ENCODE measurements around the gene ACSL5. TPM values are rescaled to one million over a fixed set of nuclear protein-coding genes. Genes with fewer than 3 reads are reported as not detected.
A peak's percentile ranks its signal among the peaks of the same experiment; 100 is the strongest.

ACSL5 gene
- total RNA-seq, 1 donor from 2014 or later, result 0.64 TPM

DNA sequence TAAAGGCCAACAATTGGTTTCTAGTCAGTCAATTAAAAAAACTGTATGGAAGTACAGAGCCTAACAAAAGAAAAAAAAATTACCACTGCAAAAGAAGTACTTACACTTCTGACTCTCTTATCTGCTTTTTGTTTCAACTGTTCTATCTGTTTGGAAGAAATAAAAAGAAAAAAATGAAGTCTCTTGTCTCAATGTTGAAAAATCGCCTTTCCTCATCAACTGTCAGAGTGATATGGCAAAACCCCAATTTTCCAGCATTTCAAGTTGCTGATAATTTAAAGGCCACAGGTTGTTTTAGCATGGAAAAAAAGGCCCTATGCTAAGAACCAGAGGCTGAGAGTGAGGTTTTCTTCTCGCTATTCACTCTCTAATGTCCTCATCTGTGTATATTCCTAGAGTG, 59.2 kb downstream of the ACSL5 start:
- H3K4me3 Mint-ChIP-seq (ENCODE audit: unreplicated experiment), result no peak overlapping the region
- peaks cover 7% of the 10 kb centered on the region for H3K4me1 Mint-ChIP-seq (ENCODE audit: unreplicated experiment)
- DNase-seq (ENCODE audit: low spot score), result no peak
- no peak overlapping the region for H3K27ac Mint-ChIP-seq (ENCODE audit: unreplicated experiment)
- H3K27me3 Mint-ChIP-seq (ENCODE audit: unreplicated experiment), result no peaks in the 10 kb centered on the region
- TF ChIP-seq, protein P1, sequence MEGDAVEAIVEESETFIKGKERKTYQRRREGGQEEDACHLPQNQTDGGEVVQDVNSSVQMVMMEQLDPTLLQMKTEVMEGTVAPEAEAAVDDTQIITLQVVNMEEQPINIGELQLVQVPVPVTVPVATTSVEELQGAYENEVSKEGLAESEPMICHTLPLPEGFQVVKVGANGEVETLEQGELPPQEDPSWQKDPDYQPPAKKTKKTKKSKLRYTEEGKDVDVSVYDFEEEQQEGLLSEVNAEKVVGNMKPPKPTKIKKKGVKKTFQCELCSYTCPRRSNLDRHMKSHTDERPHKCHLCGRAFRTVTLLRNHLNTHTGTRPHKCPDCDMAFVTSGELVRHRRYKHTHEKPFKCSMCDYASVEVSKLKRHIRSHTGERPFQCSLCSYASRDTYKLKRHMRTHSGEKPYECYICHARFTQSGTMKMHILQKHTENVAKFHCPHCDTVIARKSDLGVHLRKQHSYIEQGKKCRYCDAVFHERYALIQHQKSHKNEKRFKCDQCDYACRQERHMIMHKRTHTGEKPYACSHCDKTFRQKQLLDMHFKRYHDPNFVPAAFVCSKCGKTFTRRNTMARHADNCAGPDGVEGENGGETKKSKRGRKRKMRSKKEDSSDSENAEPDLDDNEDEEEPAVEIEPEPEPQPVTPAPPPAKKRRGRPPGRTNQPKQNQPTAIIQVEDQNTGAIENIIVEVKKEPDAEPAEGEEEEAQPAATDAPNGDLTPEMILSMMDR (IDR thresholded peaks at IDR 0.05; ENCODE audit: unreplicated experiment), result no peak
- peaks cover 8% of the 10 kb centered on the region for H3K36me3 Mint-ChIP-seq (ENCODE audit: low read depth, unreplicated experiment)
- H3K9me3 Mint-ChIP-seq (ENCODE audit: unreplicated experiment), result no peaks in the 10 kb centered on the region

DNA sequence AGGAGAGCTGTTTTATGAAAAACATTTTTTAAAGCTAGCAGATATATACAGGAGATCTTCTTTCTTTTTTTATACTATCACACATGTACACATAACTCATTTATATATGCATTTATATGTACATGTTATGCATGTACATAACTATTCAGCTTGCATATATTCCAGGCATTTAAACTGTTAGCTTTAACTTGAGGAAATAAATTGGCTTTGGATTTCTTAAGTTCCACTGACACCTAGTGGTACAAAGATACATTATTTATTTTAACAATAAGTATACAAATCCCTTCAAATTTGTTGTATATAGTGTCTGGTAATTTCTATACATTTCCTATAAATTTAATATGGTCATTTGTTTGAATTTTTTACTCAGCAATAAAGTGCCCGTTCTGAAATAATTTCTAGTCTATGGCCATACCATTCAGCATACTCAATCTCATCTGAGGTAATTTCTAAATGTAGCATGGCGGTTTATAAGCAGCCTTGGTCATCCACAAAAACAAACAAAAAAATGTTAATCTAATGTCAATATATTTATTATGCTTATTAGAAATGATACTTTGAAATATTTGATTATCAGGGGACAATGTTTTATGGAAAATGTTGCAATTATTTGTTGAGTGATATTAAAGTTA, 61.2 kb downstream of the ACSL5 start:
- H3K9me3 Mint-ChIP-seq (ENCODE audit: unreplicated experiment), result no peaks in the 10 kb centered on the region
- no peak overlapping the region for H3K27ac Mint-ChIP-seq (ENCODE audit: unreplicated experiment)
- H3K36me3 Mint-ChIP-seq (ENCODE audit: low read depth, unreplicated experiment), result peaks cover 7% of the 10 kb centered on the region
- no peaks in the 10 kb centered on the region for H3K4me1 Mint-ChIP-seq (ENCODE audit: unreplicated experiment)
- H3K4me3 Mint-ChIP-seq (ENCODE audit: unreplicated experiment), result no peak overlapping the region
- DNase-seq (ENCODE audit: low spot score), result no peak
- TF ChIP-seq, protein P1 (IDR thresholded peaks at IDR 0.05; ENCODE audit: unreplicated experiment), result peak; percentile 73
- no peaks in the 10 kb centered on the region for H3K27me3 Mint-ChIP-seq (ENCODE audit: unreplicated experiment)

DNA sequence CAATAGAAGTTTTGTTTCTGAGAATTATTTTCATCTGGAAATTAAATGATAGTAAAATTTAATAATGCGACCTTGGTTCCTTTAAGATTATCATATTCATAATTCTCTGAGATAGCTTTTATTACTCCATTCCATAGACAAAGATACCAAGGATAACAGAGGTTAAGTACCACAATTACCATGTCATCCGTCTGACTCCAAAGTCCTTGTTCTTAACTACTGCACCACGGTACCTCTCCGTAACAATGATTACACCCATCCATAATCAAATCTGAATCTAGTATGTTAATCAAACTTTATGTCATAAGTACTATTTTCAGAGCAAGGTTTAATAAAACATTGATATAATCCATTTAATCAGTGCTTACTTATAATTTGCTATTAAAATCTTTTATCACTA, 64.4 kb downstream of the ACSL5 start:
- TF ChIP-seq, protein P1 (IDR thresholded peaks at IDR 0.05; ENCODE audit: unreplicated experiment), result no peak
- Mint-ChIP-seq H3K4me1 (ENCODE audit: unreplicated experiment) (no peaks in the 10 kb centered on the region), H3K36me3 (ENCODE audit: low read depth, unreplicated experiment) (peaks cover 11% of the 10 kb centered on the region), H3K27ac (ENCODE audit: unreplicated experiment) (no peak overlapping the region), H3K27me3 (ENCODE audit: unreplicated experiment) (no peaks in the 10 kb centered on the region), H3K9me3 (ENCODE audit: unreplicated experiment) (no peaks in the 10 kb centered on the region), H3K4me3 (ENCODE audit: unreplicated experiment) (no peak overlapping the region)
- DNase-seq (ENCODE audit: low spot score), result no peak

DNA sequence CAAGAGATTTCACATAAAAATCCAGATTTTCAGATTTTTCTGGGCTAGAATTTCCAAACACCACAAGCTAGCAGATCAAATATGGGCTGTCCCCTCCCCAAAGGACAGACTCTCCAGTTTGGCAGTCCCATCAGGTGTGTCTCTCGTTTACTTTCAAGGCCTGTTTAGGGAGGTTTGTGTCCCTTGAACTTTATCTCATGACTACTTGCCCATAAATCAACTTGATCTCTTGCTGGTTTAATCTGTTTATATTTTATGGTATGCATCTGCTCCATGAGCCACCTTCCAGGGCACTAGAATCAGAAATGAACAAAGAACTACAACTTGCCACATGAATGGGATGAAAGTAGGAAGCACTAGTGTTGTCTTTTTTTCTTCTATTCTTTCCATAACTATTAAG, 67.6 kb downstream of the ACSL5 start:
- Mint-ChIP-seq H3K27ac (ENCODE audit: unreplicated experiment) (no peak overlapping the region), H3K36me3 (ENCODE audit: low read depth, unreplicated experiment) (peaks cover 11% of the 10 kb centered on the region), H3K4me1 (ENCODE audit: unreplicated experiment) (peaks cover 6% of the 10 kb centered on the region), H3K4me3 (ENCODE audit: unreplicated experiment) (no peak overlapping the region), H3K27me3 (ENCODE audit: unreplicated experiment) (peaks cover 4% of the 10 kb centered on the region), H3K9me3 (ENCODE audit: unreplicated experiment) (no peaks in the 10 kb centered on the region)
- TF ChIP-seq, protein P1 (IDR thresholded peaks at IDR 0.05; ENCODE audit: unreplicated experiment), result no peak
- DNase-seq (ENCODE audit: low spot score), result no peak

DNA sequence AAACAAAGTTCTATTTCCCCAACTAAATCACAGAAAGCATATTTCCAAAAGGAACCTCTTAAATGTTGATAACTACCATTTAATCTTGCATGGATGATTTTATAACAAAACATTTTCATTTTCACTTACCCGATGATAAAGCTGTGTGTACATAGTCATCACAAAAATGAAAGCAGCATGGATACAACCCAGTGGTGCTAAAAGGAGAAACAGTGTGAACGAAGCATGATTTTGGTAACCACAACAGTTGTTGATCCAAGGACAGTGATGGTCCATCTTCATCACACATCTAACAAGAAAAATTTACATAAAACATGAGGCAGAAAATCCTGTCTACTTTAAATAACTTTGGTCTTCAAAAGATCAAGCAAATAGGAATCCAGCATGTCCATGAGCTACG, 68.1 kb downstream of the ACSL5 start:
- peaks cover 8% of the 10 kb centered on the region for H3K27me3 Mint-ChIP-seq (ENCODE audit: unreplicated experiment)
- no peaks in the 10 kb centered on the region for H3K9me3 Mint-ChIP-seq (ENCODE audit: unreplicated experiment)
- H3K4me3 Mint-ChIP-seq (ENCODE audit: unreplicated experiment), result no peak overlapping the region
- peaks cover 6% of the 10 kb centered on the region for H3K4me1 Mint-ChIP-seq (ENCODE audit: unreplicated experiment)
- H3K27ac Mint-ChIP-seq (ENCODE audit: unreplicated experiment), result no peak overlapping the region
- no peak for DNase-seq (ENCODE audit: low spot score)
- peaks cover 11% of the 10 kb centered on the region for H3K36me3 Mint-ChIP-seq (ENCODE audit: low read depth, unreplicated experiment)
- TF ChIP-seq, protein P1 (IDR thresholded peaks at IDR 0.05; ENCODE audit: unreplicated experiment), result no peak
